ENCODE results near the gene PLXDC2.

Gene PLXDC2

DNA sequence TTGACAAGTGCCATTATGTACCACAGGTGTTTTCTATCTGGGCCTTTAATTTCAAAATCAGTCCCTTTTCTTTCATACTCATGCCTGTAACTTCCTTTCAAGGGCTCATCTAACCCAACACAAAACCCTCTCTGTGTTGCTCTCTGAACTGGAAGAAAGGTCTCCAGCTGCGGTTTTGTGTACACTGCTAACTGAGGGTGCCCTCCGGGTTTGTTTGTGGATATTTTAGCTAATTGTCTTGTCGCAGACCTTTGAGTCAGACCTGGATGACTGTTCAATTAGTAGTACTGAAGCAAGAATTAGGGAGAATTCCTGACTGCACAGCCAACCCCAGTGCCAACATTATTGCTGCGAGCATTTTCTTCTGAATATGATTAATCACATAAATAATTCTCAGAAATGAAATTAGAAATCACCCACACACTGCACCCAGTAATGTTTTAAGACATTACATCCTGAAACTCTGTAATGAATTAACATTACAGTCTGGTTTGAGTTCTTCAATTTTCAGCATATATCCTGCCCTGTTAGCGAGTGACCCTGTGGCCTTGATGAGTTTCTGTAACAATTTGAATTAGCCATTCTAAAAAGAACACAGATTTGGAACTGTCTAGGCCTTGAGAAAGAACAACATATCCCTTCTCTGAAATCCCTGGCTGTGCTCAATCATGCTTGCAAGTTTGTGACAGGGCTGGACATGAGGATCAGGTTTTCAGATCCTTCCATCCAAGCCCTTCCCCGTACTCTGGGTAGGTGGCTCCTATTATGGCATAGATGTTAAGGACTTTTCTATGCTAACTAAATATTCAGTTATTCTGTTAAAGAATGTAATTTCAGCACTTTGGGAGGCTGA, 460.1 kb downstream of the PLXDC2 start:
- DNase-seq (ENCODE audit: low spot score) = no peak

DNA sequence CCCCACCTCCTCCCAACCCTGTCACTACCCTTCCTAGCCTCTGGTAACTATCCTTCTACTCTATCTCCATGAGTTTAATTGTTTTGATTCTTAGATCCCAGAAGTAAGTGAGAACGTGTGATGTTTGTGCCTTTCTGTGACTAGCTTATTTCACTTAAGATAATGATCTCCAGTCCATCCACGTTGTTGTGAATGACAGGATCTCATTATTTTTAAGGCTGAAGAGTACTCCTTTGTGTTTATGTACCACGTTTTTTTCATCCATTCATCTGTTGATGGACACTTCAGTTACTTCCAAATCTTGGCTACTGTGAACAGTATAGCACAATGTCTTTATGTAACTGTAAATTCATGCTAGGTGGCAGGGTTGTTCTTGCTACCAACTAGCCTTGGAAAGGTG, 461.6 kb downstream of the PLXDC2 start:
- DNase-seq (ENCODE audit: low spot score) = no peak

DNA sequence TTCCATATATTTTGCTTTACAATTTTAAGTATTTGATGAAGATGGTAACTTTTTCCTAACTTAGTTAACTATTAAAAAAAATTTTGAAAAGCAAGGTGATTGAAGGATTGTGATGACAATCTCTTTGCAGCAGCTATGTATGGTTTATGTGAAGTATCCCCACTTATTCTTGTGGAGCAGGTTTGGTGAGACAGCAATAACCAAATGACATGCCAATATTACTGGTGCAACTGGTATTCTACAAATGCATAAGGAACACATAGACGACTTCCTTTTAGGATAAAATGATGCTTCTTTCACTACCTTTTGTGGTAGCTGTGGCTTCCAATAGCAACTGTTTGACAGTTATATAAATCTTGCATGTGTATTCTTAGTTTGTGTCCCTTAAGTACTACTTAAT, 465.3 kb downstream of the PLXDC2 start:
- no peak for DNase-seq (ENCODE audit: low spot score)

DNA sequence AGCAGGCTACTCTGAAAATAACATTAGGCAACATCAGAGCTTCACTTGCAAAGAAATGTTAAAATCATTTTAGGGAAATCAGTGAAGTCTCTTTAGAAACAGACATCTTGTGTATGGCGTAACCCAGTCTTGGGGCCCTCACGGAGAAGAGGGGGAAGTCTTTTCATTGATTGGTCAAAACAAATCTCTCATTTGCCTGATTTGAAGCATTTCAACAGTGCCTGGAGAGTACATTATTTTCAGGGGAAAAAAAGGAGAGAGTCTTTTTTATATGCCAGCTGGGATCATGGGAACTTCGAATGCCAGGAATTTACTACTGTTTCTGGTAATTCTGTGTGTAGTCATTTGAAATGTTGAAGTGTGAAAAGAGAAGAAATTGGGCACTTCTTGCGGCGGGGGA, 471.4 kb downstream of the PLXDC2 start:
- no peak for DNase-seq (ENCODE audit: low spot score)

DNA sequence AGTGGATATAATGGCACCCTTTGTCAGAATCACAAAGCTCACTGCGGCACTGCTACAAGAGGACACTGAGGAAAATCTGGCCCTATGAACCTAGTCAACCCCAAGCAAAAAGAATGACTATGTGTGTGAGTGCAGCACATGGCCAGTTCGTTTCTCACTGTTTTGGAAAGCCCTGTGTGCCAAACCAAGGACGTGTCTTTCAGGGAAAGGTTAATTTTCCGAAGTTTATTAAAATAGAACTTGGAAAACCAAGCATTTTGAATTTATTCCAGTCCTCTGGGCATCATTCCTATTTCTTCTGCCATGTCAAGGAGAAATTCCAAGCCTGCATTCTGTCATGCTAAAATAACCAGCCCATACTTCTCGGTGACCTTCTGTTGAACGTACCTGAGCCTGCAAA, 471.8 kb downstream of the PLXDC2 start:
- DNase-seq (ENCODE audit: low spot score) = no peak

DNA sequence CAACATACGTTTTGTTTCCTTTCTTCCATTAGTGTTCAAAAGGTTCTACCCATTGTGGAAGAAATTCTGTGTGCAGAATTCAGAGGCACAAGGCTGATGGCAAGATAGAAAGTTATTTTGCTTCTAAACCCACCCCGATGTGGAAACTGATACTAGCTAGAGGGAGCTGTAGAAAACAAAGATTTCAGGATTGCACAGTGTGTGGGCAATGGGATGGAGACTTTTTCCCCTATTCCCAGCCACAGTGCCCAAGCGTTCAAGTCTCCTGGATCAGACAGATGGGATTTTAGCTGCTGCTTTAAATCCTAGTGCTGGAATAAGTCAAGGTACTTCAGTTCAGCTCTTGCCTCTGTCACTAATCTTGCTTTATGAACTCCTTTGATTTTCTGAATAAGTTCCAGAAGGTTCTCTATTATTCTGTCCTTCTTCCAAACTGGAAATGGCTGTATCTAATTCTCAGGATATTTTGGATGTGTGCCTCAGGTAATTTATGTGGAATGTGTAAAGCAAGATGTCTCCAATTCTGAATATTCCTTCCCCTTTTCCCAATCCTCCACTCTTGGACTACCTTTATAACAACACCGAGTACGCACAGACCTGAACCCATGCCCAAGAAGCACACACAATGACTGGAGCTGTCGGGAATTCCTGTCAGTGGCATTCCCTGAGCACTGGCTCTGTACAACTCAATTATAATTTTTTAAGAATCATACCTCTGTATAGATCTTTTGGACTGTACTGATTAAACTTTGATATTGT, 473.0 kb downstream of the PLXDC2 start:
- no peak for DNase-seq (ENCODE audit: low spot score)

DNA sequence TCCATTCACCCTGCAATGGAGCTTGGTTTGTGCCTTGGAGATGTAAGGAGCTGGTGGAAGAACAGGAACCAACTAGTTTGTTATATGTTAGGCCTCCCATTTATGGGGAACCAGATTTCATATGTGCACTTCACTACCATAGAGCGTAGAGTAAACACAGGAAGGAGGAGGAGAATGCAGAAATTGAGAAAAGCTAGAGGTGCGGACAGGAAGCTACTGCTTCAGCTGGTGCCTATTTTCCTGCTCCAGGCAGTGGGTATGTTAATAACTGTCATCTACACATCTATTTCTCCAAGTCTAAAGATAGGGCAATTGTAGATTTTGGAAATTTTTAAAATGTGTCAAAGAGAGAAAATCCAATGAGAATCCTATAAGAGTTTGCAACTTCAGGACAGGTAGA, 482.2 kb downstream of the PLXDC2 start:
- DNase-seq (ENCODE audit: low spot score) = no peak

DNA sequence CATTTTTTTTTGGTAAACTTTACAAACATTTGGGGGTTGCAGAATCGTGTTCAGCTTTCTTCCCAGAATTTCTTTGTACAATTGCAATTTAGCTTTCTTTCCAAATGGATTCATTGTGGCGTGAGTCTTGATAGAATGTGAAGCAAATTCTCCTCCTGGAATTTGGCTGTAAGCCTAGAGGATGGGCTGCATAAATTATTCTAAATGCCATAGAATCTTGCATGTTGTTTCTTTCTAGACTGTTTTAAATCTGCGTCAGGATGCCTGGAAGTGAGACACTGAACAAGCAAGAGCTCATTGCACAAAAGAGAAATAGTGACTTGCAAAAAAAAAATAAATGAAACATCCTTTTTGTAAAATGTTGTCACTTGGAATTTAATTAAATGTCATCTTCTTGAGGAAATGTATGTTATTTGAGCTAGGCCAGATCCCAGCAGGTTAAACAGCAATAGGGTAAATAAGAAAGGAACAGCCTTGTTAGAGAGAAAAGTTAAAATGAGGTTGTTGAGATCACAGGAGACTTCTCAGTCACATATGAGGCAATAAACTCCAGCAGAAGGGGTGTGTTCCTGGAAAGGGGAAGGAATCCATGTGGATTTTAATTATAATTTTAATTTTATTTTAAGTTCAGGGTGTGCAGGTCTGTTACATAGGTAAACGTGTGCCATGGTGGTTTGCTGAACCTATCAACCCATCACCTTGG, 483.0 kb downstream of the PLXDC2 start:
- DNase-seq (ENCODE audit: low spot score) = no peak

DNA sequence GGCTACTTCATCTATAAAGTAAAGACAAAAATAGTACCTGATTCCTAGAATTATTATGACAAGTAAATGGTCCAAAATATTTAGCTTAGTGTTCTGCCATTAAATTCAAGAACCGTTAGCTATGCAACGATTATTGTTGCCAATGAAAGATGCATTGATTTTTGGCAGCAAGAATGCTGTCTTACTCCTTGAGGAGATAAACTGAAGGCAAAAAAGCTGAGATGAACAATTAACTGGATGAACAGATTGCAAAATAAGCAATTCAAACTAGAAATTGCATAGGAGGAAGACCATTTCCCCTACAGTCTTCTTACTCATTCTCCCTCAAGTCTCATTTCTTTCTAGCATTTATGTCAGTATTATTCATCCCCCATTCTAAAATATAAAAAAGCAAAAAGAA, 484.5 kb downstream of the PLXDC2 start:
- no peak for DNase-seq (ENCODE audit: low spot score)

DNA sequence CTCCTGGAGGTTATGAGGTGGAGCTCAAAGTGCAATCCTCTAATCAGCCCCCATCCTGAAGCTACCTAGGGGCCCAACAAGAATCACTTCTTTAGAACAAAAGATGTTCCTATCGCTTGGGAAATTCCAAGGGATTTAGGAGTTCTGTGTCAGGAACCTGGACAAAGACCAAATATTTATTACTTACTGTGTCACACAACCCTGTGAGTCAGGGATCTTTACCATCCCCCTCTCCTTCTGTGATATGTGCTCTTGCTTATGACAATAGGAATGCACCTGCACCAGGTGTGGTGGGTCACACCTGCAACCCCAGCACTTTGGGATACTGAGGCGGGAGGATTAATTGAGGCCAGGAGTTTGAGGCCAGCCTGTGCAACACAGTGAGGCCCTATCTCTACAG, 485.8 kb downstream of the PLXDC2 start:
- DNase-seq (ENCODE audit: low spot score) = no peak

DNA sequence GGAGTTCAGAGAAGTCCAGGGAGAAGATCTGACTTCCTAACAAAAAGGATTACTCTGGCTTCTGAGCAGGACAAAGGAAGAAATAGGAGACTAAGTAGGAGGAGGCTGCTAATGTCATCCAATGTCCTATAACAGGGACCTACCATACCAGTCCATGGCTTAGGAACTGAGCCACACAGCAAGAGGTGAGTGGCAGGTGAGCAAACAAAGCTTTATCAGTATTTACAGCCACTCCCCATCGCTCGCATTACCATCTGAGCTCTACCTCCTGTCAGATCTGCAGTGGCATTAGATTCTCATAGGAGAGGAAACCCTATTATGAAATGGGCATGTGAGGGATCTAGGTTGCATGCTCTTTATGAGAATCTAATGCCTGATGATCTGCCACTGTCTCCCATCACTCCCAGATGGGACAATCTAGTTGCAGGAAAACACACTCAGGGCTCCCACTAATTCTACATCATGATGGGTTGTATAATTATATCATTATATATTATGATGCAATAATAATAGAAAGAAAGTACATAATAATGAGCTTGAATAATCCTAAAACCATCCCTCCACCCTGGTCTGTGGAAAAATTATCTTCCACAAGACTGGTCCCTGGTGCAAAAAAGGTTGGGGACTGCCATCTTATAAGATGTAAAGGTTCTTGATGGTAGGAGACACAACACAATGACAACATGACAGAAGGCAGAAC, 487.4 kb downstream of the PLXDC2 start:
- no peak for DNase-seq (ENCODE audit: low spot score)

DNA sequence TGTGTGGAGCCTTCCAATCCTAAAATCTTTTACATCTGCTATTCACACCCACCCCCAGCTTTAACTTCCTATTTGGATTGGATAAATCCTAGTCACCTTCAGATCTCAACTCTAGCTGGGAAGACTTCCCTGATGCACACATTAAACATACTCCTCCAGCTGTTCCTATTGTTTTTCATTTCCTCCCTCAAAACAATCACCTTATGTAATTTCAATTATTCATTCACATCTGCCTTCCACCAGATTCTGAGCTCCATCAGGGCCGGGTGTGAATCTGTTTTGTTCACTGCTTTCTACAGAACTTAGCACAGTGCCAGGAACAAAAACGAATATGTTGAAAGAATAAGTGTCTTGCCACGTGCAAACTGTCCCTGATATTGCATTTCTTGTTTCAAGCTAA, 497.4 kb downstream of the PLXDC2 start:
- no peak for DNase-seq (ENCODE audit: low spot score)

DNA sequence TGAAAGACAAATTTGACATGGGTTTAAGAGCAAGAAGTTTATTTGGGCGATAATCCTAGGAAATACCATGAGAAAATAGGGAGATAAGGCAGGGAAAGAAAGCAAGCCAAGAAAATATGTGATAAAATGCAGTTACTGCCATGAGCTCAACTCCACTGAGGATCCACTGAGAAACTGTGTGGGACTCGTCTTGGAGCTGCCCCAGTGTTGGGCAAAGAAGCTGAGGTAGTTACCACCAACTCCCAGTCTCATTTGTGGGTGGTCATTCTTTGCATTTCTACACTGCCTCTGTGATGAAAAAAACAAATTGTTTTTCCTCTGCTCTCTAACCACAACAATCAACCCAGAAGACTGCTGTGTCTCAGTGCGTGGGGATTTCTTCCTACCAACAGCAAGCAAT, 498.2 kb downstream of the PLXDC2 start:
- no peak for DNase-seq (ENCODE audit: low spot score)

DNA sequence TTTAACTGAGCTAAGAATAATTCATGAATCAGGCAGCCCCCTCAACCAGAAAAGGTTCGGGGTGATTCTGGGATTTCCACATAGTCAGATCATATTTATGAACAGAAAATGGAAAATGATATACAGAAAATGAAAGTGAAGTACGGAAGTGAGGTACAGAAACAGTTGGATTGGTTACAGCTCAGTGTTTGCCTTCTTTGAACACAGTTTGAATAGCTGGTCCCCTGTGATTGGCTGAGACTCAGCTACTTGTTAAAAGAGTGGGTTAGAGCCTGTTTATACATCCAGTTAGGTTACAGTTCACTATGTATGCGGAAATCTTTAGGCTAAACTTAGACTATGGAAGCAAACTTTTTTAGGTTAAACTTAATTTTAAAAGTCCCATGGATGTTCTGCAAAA, 511.7 kb downstream of the PLXDC2 start:
- no peak for DNase-seq (ENCODE audit: low spot score)

DNA sequence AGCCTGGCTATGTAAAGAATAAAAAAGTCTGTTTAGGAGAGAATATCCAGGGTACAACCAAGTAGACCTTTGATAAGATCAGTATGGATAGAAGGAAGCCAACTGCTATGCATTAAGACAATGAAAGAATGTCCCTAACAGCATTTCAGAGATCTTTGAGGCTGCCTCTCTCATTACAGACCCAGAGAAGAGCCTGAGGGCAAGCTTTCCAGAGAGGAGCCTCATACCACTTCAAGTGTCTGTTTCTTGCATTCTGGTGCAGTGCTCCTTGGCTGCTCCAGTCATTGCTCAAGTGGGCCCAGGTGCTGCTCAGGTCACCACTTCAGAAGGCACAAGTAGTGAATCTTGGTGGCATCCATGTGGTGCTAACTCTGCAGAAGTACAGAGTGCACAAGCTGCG, 514.0 kb downstream of the PLXDC2 start:
- no peak for DNase-seq (ENCODE audit: low spot score)

DNA sequence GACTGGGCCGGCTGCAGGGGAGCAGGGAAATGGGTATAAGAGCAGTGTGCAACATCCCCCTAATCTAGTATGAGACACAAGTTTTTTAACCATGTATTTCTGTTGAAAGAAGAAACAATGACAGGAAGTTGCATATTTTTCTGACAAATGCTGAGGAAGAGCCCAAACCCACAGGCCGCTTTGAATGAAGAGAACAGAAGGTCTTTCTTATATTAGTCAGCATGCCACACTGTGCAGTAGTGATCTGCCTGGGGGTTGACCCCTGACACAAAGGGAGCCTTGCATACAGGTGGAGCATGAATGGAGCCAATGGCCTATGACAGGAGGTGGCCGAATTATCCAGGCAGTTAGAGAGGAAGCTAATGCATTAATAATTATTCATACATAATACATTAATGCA, 518.3 kb downstream of the PLXDC2 start:
- no peak for DNase-seq (ENCODE audit: low spot score)

Measured in CD4-positive, alpha-beta T cell treated with Interleukin-15 for 4 hours (primary cell).